Activated B cell treated with CpG ODN at 0.5 μM for 24 hours (primary cell): ENCODE data around the gene WDR35. TPM values are rescaled to one million over a fixed set of nuclear protein-coding genes. Genes with fewer than 3 reads are reported as not detected.

Experiments used
- ATAC-seq: fragments of 200-7000 bp; cut with Tn5 transposase; one replicate; pipeline ENCODE4 v1.10.0; 2021; ENCODE audit warnings: low read depth, mild to moderate bottlenecking, moderate library complexity
- CTCF ChIA-PET: fragments of 350-600 bp; sonication (Branson Sonifier 250); formaldehyde crosslinking; loops from one replicate; lab custom pipeline; 2021; ENCODE audit warnings: antibody characterized with exemption; lab: Charles Lee
- POLR2A ChIA-PET: fragments of 350-600 bp; sonication (Branson Sonifier 250); formaldehyde crosslinking; loops from one replicate; lab custom pipeline; 2021; ENCODE audit warnings: antibody characterized with exemption; lab: Charles Lee
- DNase-seq: peaks from one replicate; pipeline ENCODE4 v3.0.0; 2022
- H3K27ac Mint-ChIP-seq: one replicate; pipeline ENCODE4 v1.8.0; 2020; ENCODE audit warnings: mixed read lengths
- H3K27me3 Mint-ChIP-seq: one replicate; pipeline ENCODE4 v1.8.0; 2021; ENCODE audit warnings: mixed read lengths
- H3K36me3 Mint-ChIP-seq: one replicate; pipeline ENCODE4 v1.8.0; 2021; ENCODE audit warnings: low read depth, mixed read lengths
- H3K4me1 Mint-ChIP-seq: one replicate; pipeline ENCODE4 v1.8.0; 2021; ENCODE audit warnings: mixed read lengths
- H3K4me3 Mint-ChIP-seq: one replicate; pipeline ENCODE4 v1.8.0; 2020; ENCODE audit warnings: mild to moderate bottlenecking, mixed read lengths
- H3K9me3 Mint-ChIP-seq: one replicate; pipeline ENCODE4 v1.8.0; 2020; ENCODE audit warnings: mixed read lengths
- intact Hi-C: fragments of 100-400 bp; cut with micrococcal nuclease; formaldehyde crosslinking; loops from one replicate; pipeline ENCODE4 v1.15.1; 2024
- total RNA-seq: library from RNA; stranded (reverse); gene quantifications from 2 replicates; pipeline ENCODE4 v1.2.3, GENCODE V29; 2022
- TF ChIP-seq, protein P1 (sequence below): fragments of 200-600 bp; IDR thresholded peaks from one replicate; pipeline ENCODE4 v1.8.0; 2022; ENCODE audit warnings: antibody characterized with exemption, mild to moderate bottlenecking

Gene WDR35
- total RNA-seq, 1 donor from 2014 or later: 8.2 TPM

DNA sequence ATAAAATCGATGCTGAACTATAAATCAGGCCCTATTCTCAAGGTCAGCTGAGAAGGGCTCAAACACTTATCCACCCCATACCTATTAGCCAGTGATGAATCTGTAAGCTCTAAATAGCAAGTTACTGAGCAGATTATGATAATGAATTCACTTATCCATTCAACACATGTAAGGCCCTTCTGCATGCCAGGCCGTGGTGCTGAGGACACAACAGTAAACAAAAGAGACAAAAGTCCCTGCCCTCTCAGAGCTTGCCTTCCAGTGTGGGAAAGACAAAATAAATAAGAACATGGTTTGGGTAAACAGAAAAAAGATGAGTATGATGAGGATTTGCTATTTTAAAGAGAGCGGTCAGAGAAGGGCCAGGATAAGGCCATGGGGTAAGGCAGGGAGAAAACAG is 99.8 kb downstream of the WDR35 start:
- no peak for DNase-seq

DNA sequence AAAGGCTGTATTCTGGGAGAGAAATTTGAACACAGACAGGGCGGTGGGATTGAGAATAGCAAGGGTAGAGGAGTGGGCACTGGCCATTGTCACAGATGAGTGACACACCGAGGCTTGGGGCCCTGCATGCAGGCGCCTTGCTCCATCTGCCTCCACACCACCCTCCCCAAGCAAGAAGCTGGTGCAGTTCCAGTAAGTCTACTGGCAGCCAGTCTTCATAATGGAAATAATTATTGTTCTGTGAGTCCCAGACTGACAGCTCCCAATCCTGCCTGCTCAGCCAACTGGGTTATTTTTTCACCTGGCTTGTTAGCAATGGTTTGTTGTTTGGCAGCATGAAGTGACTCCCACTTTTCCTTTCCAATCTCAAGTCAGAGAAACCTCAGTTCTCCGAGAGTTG is 101.1 kb downstream of the WDR35 start:
- peaks cover 32% of the 10 kb centered on the region for H3K4me1 Mint-ChIP-seq
- no peak overlapping the region for H3K4me3 Mint-ChIP-seq
- no peak overlapping the region for H3K27ac Mint-ChIP-seq
- intact Hi-C loops: no loop called here
- H3K36me3 Mint-ChIP-seq: peaks cover 5% of the 10 kb centered on the region
- TF ChIP-seq, protein P1, sequence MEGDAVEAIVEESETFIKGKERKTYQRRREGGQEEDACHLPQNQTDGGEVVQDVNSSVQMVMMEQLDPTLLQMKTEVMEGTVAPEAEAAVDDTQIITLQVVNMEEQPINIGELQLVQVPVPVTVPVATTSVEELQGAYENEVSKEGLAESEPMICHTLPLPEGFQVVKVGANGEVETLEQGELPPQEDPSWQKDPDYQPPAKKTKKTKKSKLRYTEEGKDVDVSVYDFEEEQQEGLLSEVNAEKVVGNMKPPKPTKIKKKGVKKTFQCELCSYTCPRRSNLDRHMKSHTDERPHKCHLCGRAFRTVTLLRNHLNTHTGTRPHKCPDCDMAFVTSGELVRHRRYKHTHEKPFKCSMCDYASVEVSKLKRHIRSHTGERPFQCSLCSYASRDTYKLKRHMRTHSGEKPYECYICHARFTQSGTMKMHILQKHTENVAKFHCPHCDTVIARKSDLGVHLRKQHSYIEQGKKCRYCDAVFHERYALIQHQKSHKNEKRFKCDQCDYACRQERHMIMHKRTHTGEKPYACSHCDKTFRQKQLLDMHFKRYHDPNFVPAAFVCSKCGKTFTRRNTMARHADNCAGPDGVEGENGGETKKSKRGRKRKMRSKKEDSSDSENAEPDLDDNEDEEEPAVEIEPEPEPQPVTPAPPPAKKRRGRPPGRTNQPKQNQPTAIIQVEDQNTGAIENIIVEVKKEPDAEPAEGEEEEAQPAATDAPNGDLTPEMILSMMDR: no peak
- peaks cover 5% of the 10 kb centered on the region for H3K9me3 Mint-ChIP-seq
- ChIA-PET CTCF (no interaction called here), POLR2A (no interaction called here)
- DNase-seq (no peak), ATAC-seq (no peak)
- no peaks in the 10 kb centered on the region for H3K27me3 Mint-ChIP-seq

More for the DNA sequence above, 99.8 kb downstream of the WDR35 start:
- CTCF ChIA-PET: no interaction called here
- TF ChIP-seq, protein P1: no peak
- Mint-ChIP-seq H3K4me1 (peaks cover 35% of the 10 kb centered on the region), H3K27me3 (no peaks in the 10 kb centered on the region), H3K9me3 (peaks cover 5% of the 10 kb centered on the region), H3K27ac (no peak overlapping the region), H3K4me3 (no peak overlapping the region), H3K36me3 (peaks cover 5% of the 10 kb centered on the region)
- ATAC-seq: no peak
- intact Hi-C loops: no loop called here
- POLR2A ChIA-PET: no interaction called here

DNA sequence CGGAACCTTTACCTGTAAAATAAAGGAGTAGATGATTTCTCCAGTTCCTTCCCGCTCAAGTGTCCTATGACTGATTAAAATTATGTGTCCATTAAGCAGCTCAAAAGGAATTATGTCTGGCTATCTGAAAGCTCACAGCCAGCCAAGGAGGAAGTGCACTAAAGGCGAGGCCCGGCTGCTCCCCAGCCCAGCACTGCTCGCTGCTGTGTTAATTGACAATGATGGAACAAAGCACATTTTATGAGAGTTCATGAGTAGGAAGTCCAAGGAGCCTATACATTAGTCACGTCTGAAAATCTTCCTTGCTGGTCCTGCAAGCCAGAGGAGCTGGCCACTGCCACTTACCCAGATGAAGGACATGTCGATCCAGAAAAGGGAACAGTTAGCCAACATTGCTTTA is 102.4 kb downstream of the WDR35 start:
- ChIA-PET CTCF (no interaction called here), POLR2A (no interaction called here)
- TF ChIP-seq, protein P1: no peak
- Mint-ChIP-seq H3K4me3 (no peak overlapping the region), H3K27ac (no peak overlapping the region), H3K36me3 (peaks cover 3% of the 10 kb centered on the region), H3K9me3 (peaks cover 5% of the 10 kb centered on the region), H3K27me3 (no peaks in the 10 kb centered on the region), H3K4me1 (peaks cover 27% of the 10 kb centered on the region)
- DNase-seq: no peak
- intact Hi-C loops: no loop called here
- ATAC-seq: no peak

DNA sequence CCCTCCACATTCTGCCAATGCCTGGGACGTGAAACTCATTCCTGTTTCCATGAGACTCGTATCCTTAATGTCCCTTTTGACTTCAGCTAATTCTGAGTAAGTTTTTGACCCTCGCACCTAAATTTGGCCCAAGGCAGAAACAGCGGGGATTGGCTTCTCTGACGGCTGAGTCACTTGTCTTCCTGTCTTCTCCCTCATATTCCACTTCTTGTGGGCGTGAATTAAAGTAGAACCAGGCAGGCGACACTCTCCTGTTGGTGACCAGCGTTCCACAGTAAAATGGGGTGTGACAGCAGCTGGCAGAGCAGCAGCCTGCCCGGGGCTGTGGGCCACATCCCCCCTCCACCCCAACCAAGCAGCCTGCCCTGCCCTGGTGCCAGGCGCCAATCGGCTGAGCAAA is 103.6 kb downstream of the WDR35 start:
- H3K4me3 Mint-ChIP-seq: no peak overlapping the region
- ChIA-PET CTCF (no interaction called here), POLR2A (interaction anchor here (1.3 kb wide), 1 partner anchor 15 kb away, joined by 3 read pairs; no protein-coding TSS in a partner anchor)
- no peaks in the 10 kb centered on the region for H3K27me3 Mint-ChIP-seq
- DNase-seq: no peak
- intact Hi-C loops: no loop called here
- no peak for ATAC-seq
- no peak overlapping the region for H3K27ac Mint-ChIP-seq
- no peaks in the 10 kb centered on the region for H3K36me3 Mint-ChIP-seq
- H3K9me3 Mint-ChIP-seq: no peaks in the 10 kb centered on the region
- TF ChIP-seq, protein P1: no peak
- peaks cover 20% of the 10 kb centered on the region for H3K4me1 Mint-ChIP-seq

DNA sequence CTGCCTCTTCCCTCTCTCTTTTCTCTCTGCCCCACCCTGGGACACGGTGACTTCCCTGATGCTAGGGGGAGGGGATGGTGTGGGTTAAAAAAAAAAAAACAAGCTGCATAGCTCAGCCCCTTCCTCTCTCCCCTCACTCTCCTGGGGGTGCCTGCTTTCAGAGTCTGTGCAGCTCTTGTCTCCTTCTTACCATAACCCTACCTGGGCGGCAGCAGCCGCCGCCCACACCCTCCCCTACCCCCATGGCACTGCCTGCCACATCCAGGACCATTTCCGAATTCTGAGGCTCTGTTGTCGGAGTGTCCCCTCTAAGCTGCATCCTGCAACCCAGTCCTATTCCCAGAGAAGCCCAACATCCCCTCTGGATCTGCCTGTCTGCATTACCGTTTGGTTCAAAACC is 104.1 kb downstream of the WDR35 start:
- ChIA-PET CTCF (no interaction called here), POLR2A (interaction anchor here (1.3 kb wide), 1 partner anchor 15 kb away, joined by 3 read pairs; no protein-coding TSS in a partner anchor)
- no peak for ATAC-seq
- Mint-ChIP-seq H3K4me1 (peaks cover 21% of the 10 kb centered on the region), H3K4me3 (no peak overlapping the region), H3K9me3 (no peaks in the 10 kb centered on the region), H3K27me3 (no peaks in the 10 kb centered on the region), H3K27ac (no peak overlapping the region), H3K36me3 (no peaks in the 10 kb centered on the region)
- intact Hi-C loops: no loop called here
- no peak for DNase-seq
- TF ChIP-seq, protein P1: no peak
